ENCODE data around the gene SPATA16.

- no peak for TF ChIP-seq EZH2 (IDR thresholded peaks at IDR 0.05)
- no peak for TF ChIP-seq POLR2AphosphoS5 (IDR thresholded peaks at IDR 0.05; ENCODE audit: borderline replicate concordance, low read depth, low read length)
- no peak for TF ChIP-seq FOXP2 (optimal IDR thresholded peaks at IDR 0.05; ENCODE audit: control extremely low read depth, extremely low read length, insufficient read depth)
Observed at GRCh38 chr3:172968646-172969045, 172.4 kb downstream of the SPATA16 start.
